Measurements from ENCODE around the gene CPTP. TPM values are rescaled to one million over a fixed set of nuclear protein-coding genes. Genes with fewer than 3 reads are reported as not detected.

Gene CPTP
- total RNA-seq, 1 donor from 2014 or later: 10.8 TPM

DNA sequence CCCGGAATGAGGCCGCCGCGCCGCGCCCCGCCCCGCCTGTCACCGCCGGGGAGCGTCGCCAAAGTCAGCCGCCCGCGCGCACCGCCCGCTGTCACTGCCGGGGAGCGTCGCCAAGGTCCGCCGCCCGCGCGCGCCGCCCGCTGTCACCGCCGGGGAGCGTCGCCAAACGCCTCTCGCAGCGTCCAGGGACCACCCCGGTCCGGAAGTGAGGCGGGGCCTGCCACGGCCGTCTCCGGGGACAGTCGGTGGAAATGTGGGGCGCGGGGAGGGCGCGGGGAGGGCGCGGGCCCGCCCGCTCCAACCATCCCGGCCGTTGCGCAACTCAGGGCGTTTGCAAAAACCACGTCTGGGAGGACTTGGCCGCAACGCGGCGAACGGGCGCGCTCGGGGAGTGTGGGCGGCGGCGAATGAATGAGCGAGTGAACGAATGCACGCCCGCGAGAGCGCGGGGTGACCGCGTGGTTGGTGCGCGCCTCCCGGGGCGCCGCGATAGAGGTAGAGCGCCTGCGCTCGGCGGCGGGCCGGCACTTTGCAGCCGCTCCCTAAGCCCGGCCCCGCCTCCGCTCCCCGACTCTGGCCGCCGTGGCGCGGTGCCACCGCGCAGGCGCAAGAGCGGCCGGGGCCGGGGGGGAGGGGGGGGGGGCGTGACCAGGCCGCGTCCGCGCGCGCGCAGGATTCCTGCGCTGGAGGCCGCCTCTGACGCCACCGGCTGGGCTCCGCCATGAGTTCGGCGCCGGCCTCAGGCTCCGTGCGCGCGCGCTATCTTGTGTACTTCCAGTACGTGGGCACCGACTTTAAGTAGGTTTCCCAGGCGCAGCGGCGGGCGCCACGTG lies 16.5 kb upstream of the CPTP start, which contains the start of the genes ACAP3 and PUSL1:
ACAP3 (minus strand) TSS at position 8 of the 833 bp plus-strand sequence. CDS start 115 bp downstream, outside the sequence.
PUSL1 (plus strand) TSS at position 675 of the 833 bp plus-strand sequence; CDS start at position 722, 47 bp downstream.
- H3K36me3 ChIP-seq (ENCODE audit: control insufficient read depth, insufficient read depth, low read length): peaks cover 20% of the 10 kb centered on the region
- no peak for FAIRE-seq
- peak within 1 kb of the TSS; percentile 86 for H3K4me3 ChIP-seq (ENCODE audit: low read depth, low read length)
- H3K27me3 ChIP-seq (ENCODE audit: control insufficient read depth, insufficient read depth, low read length): no peaks in the 10 kb centered on the region
- DNase-seq (ENCODE audit: low read depth): peak; percentile 74
- TF ChIP-seq, protein P1, sequence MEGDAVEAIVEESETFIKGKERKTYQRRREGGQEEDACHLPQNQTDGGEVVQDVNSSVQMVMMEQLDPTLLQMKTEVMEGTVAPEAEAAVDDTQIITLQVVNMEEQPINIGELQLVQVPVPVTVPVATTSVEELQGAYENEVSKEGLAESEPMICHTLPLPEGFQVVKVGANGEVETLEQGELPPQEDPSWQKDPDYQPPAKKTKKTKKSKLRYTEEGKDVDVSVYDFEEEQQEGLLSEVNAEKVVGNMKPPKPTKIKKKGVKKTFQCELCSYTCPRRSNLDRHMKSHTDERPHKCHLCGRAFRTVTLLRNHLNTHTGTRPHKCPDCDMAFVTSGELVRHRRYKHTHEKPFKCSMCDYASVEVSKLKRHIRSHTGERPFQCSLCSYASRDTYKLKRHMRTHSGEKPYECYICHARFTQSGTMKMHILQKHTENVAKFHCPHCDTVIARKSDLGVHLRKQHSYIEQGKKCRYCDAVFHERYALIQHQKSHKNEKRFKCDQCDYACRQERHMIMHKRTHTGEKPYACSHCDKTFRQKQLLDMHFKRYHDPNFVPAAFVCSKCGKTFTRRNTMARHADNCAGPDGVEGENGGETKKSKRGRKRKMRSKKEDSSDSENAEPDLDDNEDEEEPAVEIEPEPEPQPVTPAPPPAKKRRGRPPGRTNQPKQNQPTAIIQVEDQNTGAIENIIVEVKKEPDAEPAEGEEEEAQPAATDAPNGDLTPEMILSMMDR (IDR thresholded peaks at IDR 0.05; ENCODE audit: insufficient read depth, low read length, severe bottlenecking): no peak

DNA sequence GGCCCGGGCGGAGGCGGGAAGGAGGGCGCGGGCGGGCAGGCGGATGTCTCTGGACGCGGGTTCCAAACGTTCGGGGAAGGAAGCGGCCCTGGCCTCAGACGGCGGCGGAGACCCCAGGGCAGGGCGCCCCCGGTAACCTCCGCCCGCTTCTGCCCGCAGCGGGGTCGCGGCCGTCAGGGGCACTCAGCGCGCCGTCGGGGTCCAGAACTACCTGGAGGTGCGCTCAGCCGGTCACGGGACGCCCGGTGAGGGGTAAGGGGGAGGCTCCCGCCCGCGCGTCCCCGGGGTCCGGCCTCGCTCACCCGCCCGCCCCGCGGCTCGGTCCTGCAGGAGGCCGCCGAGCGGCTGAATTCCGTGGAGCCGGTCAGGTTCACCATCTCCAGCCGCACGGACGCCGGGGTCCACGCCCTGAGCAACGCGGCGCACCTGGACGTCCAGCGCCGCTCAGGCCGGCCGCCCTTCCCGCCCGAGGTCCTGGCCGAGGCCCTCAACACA lies 15.8 kb upstream of the CPTP start:
- H3K36me3 ChIP-seq (ENCODE audit: control insufficient read depth, insufficient read depth, low read length): peaks cover 26% of the 10 kb centered on the region
- DNase-seq (ENCODE audit: low read depth) (no peak), FAIRE-seq (no peak)
- peak overlapping the region; percentile 86 for H3K4me3 ChIP-seq (ENCODE audit: low read depth, low read length)
- H3K27me3 ChIP-seq (ENCODE audit: control insufficient read depth, insufficient read depth, low read length): no peaks in the 10 kb centered on the region
- TF ChIP-seq, protein P1 (IDR thresholded peaks at IDR 0.05; ENCODE audit: insufficient read depth, low read length, severe bottlenecking): no peak

DNA sequence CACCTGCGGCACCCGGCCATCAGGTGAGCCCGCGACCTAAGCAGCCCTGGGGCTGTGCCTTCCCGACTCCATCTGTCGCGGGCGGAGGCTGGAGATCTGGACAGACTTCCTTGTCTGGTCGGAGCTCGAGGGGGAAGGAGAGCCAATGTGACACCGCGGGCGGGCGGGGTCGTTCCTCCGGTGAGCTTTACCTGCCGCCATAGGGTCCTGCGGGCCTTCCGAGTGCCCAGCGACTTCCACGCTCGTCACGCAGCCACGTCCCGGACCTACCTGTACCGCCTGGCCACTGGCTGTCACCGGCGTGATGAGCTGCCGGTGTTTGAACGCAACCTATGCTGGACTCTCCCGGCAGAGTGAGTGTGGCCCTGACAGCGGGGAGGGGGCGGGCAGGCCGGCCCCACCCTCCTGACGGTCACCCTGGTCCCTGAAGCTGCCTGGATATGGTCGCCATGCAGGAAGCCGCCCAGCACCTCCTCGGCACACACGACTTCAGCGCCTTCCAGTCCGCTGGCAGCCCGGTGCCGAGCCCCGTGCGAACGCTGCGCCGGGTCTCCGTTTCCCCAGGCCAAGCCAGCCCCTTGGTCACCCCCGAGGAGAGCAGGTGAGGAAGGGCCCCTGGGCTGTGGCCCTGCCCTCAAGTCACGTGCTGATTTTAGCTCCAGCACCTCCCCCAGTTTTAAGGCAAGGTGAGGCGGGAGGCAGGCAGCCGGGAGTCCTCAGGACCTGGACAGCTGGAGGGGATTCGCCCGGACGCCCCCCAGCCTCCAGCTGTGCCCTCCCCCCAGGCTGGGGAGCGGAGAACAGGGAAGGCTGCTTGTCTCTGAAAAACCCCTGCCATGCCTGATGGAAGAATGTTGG lies 15.1 kb upstream of the CPTP start:
- Histone ChIP-seq H3K27me3 (ENCODE audit: control insufficient read depth, insufficient read depth, low read length) (no peaks in the 10 kb centered on the region), H3K36me3 (ENCODE audit: control insufficient read depth, insufficient read depth, low read length) (peaks cover 31% of the 10 kb centered on the region), H3K4me3 (ENCODE audit: low read depth, low read length) (peak overlapping the region; percentile 86)
- DNase-seq (ENCODE audit: low read depth) (no peak), FAIRE-seq (no peak)
- TF ChIP-seq, protein P1 (IDR thresholded peaks at IDR 0.05; ENCODE audit: insufficient read depth, low read length, severe bottlenecking): no peak

DNA sequence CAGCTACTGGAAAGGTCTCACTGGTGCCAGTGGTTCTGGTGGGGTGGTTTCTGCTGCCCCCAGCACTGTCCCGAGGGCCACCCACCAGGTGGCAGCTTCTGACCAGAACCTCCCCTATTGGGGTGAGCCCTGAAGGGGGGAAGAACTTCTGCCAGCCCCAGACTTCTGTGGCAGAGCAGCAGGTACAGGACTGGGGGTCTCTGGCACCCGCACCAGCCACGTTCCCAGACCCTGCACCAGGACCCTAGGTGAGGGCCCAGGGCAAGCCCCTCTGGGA lies 14.6 kb upstream of the CPTP start:
- Histone ChIP-seq H3K36me3 (ENCODE audit: control insufficient read depth, insufficient read depth, low read length) (peaks cover 33% of the 10 kb centered on the region), H3K4me3 (ENCODE audit: low read depth, low read length) (no peak overlapping the region), H3K27me3 (ENCODE audit: control insufficient read depth, insufficient read depth, low read length) (no peaks in the 10 kb centered on the region)
- TF ChIP-seq, protein P1 (IDR thresholded peaks at IDR 0.05; ENCODE audit: insufficient read depth, low read length, severe bottlenecking): no peak
- FAIRE-seq (no peak), DNase-seq (ENCODE audit: low read depth) (no peak)

DNA sequence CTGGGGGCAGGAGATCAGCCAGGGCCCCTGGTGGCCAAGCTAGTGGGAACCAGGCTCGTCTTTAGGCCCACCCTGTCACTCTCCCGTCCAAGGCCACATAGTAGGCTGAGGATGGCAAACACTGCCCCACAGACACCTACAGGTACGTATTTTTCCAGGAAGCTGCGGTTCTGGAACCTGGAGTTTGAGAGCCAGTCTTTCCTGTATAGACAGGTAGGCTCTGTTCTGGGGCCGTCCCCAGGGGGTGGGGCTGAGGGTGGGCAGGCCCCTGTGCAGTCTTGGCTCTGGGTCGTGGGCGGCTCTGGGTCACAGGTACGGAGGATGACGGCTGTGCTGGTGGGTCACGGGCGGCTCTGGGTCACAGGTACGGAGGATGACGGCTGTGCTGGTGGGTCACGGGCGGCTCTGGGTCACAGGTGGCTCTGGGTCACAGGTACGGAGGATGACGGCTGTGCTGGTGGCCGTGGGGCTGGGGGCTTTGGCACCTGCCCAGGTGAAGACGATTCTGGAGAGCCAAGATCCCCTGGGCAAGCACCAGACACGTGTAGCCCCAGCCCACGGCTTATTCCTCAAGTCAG lies 14.0 kb upstream of the CPTP start:
- no peak for DNase-seq (ENCODE audit: low read depth)
- Histone ChIP-seq H3K27me3 (ENCODE audit: control insufficient read depth, insufficient read depth, low read length) (no peaks in the 10 kb centered on the region), H3K4me3 (ENCODE audit: low read depth, low read length) (no peak overlapping the region), H3K36me3 (ENCODE audit: control insufficient read depth, insufficient read depth, low read length) (peaks cover 34% of the 10 kb centered on the region)
- no peak for FAIRE-seq
- TF ChIP-seq, protein P1 (IDR thresholded peaks at IDR 0.05; ENCODE audit: insufficient read depth, low read length, severe bottlenecking): no peak

Measured in bronchial epithelial cell (primary cell).